ENCODE measurements around the gene PARP12.

The PARP12 gene

GRCh38 chr7:140017034-140017433, 45.7 kb downstream of the PARP12 start:
- no peak for DNase-seq (ENCODE audit: low read depth in 2 of 3, low spot score in 2 of 3)

- no peak for DNase-seq (ENCODE audit: low read depth in 2 of 3, low spot score in 2 of 3)
Observed at GRCh38 chr7:140016540-140016939, 46.2 kb downstream of the PARP12 start.

- no peak for DNase-seq (ENCODE audit: low read depth in 2 of 3, low spot score in 2 of 3)
Observed at GRCh38 chr7:140015471-140015970, 47.2 kb downstream of the PARP12 start.

- DNase-seq (ENCODE audit: low read depth in 2 of 3, low spot score in 2 of 3), result no peak
Observed at GRCh38 chr7:140014123-140014522, 48.6 kb downstream of the PARP12 start.

- DNase-seq (ENCODE audit: low read depth in 2 of 3, low spot score in 2 of 3), result no peak
Observed at GRCh38 chr7:140013676-140014075, 49.1 kb downstream of the PARP12 start.

GRCh38 chr7:140010194-140010895, 52.4 kb downstream of the PARP12 start:
- no peak for DNase-seq (ENCODE audit: low read depth in 2 of 3, low spot score in 2 of 3)

- no peak for DNase-seq (ENCODE audit: low read depth in 2 of 3, low spot score in 2 of 3)
Observed at GRCh38 chr7:140009735-140010134, 53.0 kb downstream of the PARP12 start.

GRCh38 chr7:140008755-140009610, 53.8 kb downstream of the PARP12 start:
- no peak for DNase-seq (ENCODE audit: low read depth in 2 of 3, low spot score in 2 of 3)

GRCh38 chr7:140007051-140007690, 55.6 kb downstream of the PARP12 start:
- DNase-seq (ENCODE audit: low read depth in 2 of 3, low spot score in 2 of 3), result no peak

- DNase-seq (ENCODE audit: low read depth in 2 of 3, low spot score in 2 of 3), result no peak
Observed at GRCh38 chr7:140006600-140006999, 56.2 kb downstream of the PARP12 start.

GRCh38 chr7:140005754-140006503, 56.8 kb downstream of the PARP12 start:
- DNase-seq (ENCODE audit: low read depth in 2 of 3, low spot score in 2 of 3), result no peak

GRCh38 chr7:140005341-140005740, 57.4 kb downstream of the PARP12 start:
- DNase-seq (ENCODE audit: low read depth in 2 of 3, low spot score in 2 of 3), result no peak

- no peak for DNase-seq (ENCODE audit: low read depth in 2 of 3, low spot score in 2 of 3)
Observed at GRCh38 chr7:140004672-140005071, 58.1 kb downstream of the PARP12 start.

GRCh38 chr7:140003913-140004382, 58.8 kb downstream of the PARP12 start:
- no peak for DNase-seq (ENCODE audit: low read depth in 2 of 3, low spot score in 2 of 3)

- no peak for DNase-seq (ENCODE audit: low read depth in 2 of 3, low spot score in 2 of 3)
Observed at GRCh38 chr7:140000666-140001268, 62.0 kb downstream of the PARP12 start.

GRCh38 chr7:139999516-139999915, 63.2 kb downstream of the PARP12 start:
- no peak for DNase-seq (ENCODE audit: low read depth in 2 of 3, low spot score in 2 of 3)

- no peak for DNase-seq (ENCODE audit: low read depth in 2 of 3, low spot score in 2 of 3)
Observed at GRCh38 chr7:139998572-139998971, 64.2 kb downstream of the PARP12 start.

GRCh38 chr7:139995017-139995915, 67.5 kb downstream of the PARP12 start:
- DNase-seq (ENCODE audit: low read depth in 2 of 3, low spot score in 2 of 3), result no peak

GRCh38 chr7:139994356-139994755, 68.4 kb downstream of the PARP12 start:
- DNase-seq (ENCODE audit: low read depth in 2 of 3, low spot score in 2 of 3), result no peak

Data from activated CD8-positive, alpha-beta memory T cell treated with anti-CD3 and anti-CD28 coated beads for 48 hours (primary cell).